ENCODE data around the gene CSNK1A1. TPM values are rescaled to one million over a fixed set of nuclear protein-coding genes. Genes with fewer than 3 reads are reported as not detected.

The CSNK1A1 gene
- total RNA-seq, 1 donor: 487 TPM

- DNase-seq (ENCODE audit: low read depth): no peak
- H3K4me3 ChIP-seq (ENCODE audit: low read depth, low read length): no peak overlapping the region
- no peak for TF ChIP-seq CTCF (IDR thresholded peaks at IDR 0.05; ENCODE audit: insufficient read depth, low read depth, low read length)
These were observed 46.6 kb downstream of the CSNK1A1 start for GRCh38 chr5:149504677-149505076.

GRCh38 chr5:149503006-149503405, 48.2 kb downstream of the CSNK1A1 start:
- no peak for TF ChIP-seq CTCF (IDR thresholded peaks at IDR 0.05; ENCODE audit: insufficient read depth, low read depth, low read length)
- H3K4me3 ChIP-seq (ENCODE audit: low read depth, low read length): no peak overlapping the region
- DNase-seq (ENCODE audit: low read depth): no peak

GRCh38 chr5:149500922-149501582, 50.2 kb downstream of the CSNK1A1 start:
- no peak for TF ChIP-seq CTCF (IDR thresholded peaks at IDR 0.05; ENCODE audit: insufficient read depth, low read depth, low read length)

GRCh38 chr5:149498724-149499336, 52.4 kb downstream of the CSNK1A1 start:
- DNase-seq (ENCODE audit: low read depth): no peak
- TF ChIP-seq CTCF (IDR thresholded peaks at IDR 0.05; ENCODE audit: insufficient read depth, low read depth, low read length): no peak
- no peak overlapping the region for H3K4me3 ChIP-seq (ENCODE audit: low read depth, low read length)

More at GRCh38 chr5:149500922-149501582, 50.2 kb downstream of the CSNK1A1 start:
- no peak overlapping the region for H3K4me3 ChIP-seq (ENCODE audit: low read depth, low read length)
- DNase-seq (ENCODE audit: low read depth): peak; percentile 91

- DNase-seq (ENCODE audit: low read depth): peak; percentile 94
- no peak for TF ChIP-seq CTCF (IDR thresholded peaks at IDR 0.05; ENCODE audit: insufficient read depth, low read depth, low read length)
- H3K4me3 ChIP-seq (ENCODE audit: low read depth, low read length): no peak overlapping the region
These were observed 53.9 kb downstream of the CSNK1A1 start for GRCh38 chr5:149497357-149497756.

- no peak overlapping the region for H3K4me3 ChIP-seq (ENCODE audit: low read depth, low read length)
- TF ChIP-seq CTCF (IDR thresholded peaks at IDR 0.05; ENCODE audit: insufficient read depth, low read depth, low read length): no peak
- DNase-seq (ENCODE audit: low read depth): no peak
These were observed 54.3 kb downstream of the CSNK1A1 start for GRCh38 chr5:149496917-149497316.

Measured in fibroblast of villous mesenchyme (primary cell).